Measurements from ENCODE around the gene DACT2. TPM values are rescaled to one million over a fixed set of nuclear protein-coding genes. Genes with fewer than 3 reads are reported as not detected.

The DACT2 gene
- total RNA-seq, 1 experiment from 2014 or later = not detected

DNA sequence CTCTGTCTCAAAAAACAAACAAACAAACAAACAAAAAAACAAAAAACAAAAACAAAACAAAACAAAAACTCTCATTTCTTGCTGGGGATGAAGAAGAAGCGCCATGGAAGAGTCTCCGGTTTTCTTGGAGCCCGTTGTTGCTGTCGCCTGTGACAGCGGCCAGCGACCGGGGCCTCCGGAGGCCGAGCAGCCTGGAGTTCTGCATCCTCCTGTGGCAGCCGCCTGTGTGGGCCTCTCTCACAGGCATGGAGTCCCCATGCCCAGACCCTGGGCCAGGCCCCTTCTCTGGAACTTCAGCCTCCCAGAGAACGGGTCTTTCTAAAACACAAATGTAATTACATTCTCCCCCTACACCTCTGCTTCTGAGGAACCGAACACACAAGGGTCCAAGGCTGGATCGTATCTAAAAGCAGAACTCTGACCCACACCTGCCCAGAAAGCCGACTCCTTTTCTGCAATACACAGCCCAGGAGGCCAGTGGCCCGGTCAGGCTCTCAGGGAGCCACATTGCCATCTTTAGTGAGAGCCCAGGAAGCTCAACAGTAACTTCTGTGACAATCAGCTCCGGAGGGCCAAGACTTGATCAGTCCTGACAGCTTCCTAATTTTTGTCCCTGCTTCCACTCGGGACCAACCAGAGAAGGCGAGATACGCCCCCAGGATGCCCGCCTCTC lies 18.5 kb downstream of the DACT2 start:
- no peaks in the 10 kb centered on the region for H3K4me1 ChIP-seq (ENCODE audit: low read length)
- H3K27ac ChIP-seq (ENCODE audit: low read length) = no peak overlapping the region
- no peaks in the 10 kb centered on the region for H3K9me2 ChIP-seq (replicated peaks; ENCODE audit: insufficient read depth, low read length)
- no peak overlapping the region for H3K4me2 ChIP-seq (ENCODE audit: low read depth, low read length, poor library complexity, severe bottlenecking)
- no peak overlapping the region for H3K9ac ChIP-seq (ENCODE audit: low read length)
- no peak overlapping the region for H2AFZ ChIP-seq (ENCODE audit: low read length)
- H3K36me3 ChIP-seq (ENCODE audit: insufficient read depth, low read length) = no peaks in the 10 kb centered on the region
- H4K20me1 ChIP-seq (ENCODE audit: insufficient read depth, low read depth, low read length) = no peaks in the 10 kb centered on the region
- H3K4me3 ChIP-seq (ENCODE audit: low read length) = no peak overlapping the region
- H3K79me2 ChIP-seq (ENCODE audit: low read length) = no peaks in the 10 kb centered on the region
- no peaks in the 10 kb centered on the region for H3K27me3 ChIP-seq (ENCODE audit: low read length)
- DNase-seq = no peak
- H3K9me3 ChIP-seq (ENCODE audit: low read length) = no peaks in the 10 kb centered on the region

- no peaks in the 10 kb centered on the region for H3K27me3 ChIP-seq (ENCODE audit: low read length)
- H3K79me2 ChIP-seq (ENCODE audit: low read length) = no peaks in the 10 kb centered on the region
- H3K9me2 ChIP-seq (replicated peaks; ENCODE audit: insufficient read depth, low read length) = no peaks in the 10 kb centered on the region
- H3K27ac ChIP-seq (ENCODE audit: low read length) = no peak overlapping the region
- H3K9me3 ChIP-seq (ENCODE audit: low read length) = no peaks in the 10 kb centered on the region
- no peaks in the 10 kb centered on the region for H3K4me1 ChIP-seq (ENCODE audit: low read length)
- H3K36me3 ChIP-seq (ENCODE audit: insufficient read depth, low read length) = no peaks in the 10 kb centered on the region
- H3K4me2 ChIP-seq (ENCODE audit: low read depth, low read length, poor library complexity, severe bottlenecking) = no peak overlapping the region
- H3K4me3 ChIP-seq (ENCODE audit: low read length) = no peak overlapping the region
- H3K9ac ChIP-seq (ENCODE audit: low read length) = no peak overlapping the region
- no peaks in the 10 kb centered on the region for H4K20me1 ChIP-seq (ENCODE audit: insufficient read depth, low read depth, low read length)
- H2AFZ ChIP-seq (ENCODE audit: low read length) = no peak overlapping the region
- no peak for DNase-seq
Measured at GRCh38 chr6:168299541-168300511, 19.8 kb downstream of the DACT2 start.

- DNase-seq = no peak
- Histone ChIP-seq H3K27ac (ENCODE audit: low read length) (no peak overlapping the region), H3K9me3 (ENCODE audit: low read length) (no peaks in the 10 kb centered on the region), H3K9me2 (replicated peaks; ENCODE audit: insufficient read depth, low read length) (no peaks in the 10 kb centered on the region), H3K27me3 (ENCODE audit: low read length) (no peaks in the 10 kb centered on the region), H3K9ac (ENCODE audit: low read length) (no peak overlapping the region), H3K79me2 (ENCODE audit: low read length) (no peaks in the 10 kb centered on the region), H2AFZ (ENCODE audit: low read length) (no peak overlapping the region), H3K4me3 (ENCODE audit: low read length) (no peak overlapping the region), H3K36me3 (ENCODE audit: insufficient read depth, low read length) (no peaks in the 10 kb centered on the region), H3K4me1 (ENCODE audit: low read length) (no peaks in the 10 kb centered on the region), H3K4me2 (ENCODE audit: low read depth, low read length, poor library complexity, severe bottlenecking) (no peak overlapping the region), H4K20me1 (ENCODE audit: insufficient read depth, low read depth, low read length) (no peaks in the 10 kb centered on the region)
Measured at GRCh38 chr6:168297643-168298042, 21.9 kb downstream of the DACT2 start.

DNA sequence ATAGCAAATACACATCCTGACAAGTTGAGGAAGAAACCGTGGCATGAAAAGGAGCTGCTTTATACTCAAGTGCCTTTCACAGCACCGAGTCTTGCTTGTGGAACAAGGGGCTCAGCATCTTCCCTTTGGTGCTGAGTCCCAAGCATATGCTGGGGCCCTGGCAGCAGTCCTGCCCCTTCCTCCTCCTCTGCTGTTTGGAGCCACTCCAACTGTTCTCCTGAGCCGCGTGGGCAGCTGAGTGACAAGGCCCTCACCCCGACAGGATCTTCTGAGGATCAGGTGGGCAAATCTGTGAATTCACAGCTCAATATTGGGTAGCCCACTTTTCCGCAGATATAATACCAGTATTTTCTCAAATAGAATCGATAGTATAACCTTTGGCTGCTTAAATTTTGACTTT lies 24.7 kb downstream of the DACT2 start:
- Histone ChIP-seq H3K9ac (ENCODE audit: low read length) (no peak overlapping the region), H3K4me2 (ENCODE audit: low read depth, low read length, poor library complexity, severe bottlenecking) (no peak overlapping the region), H4K20me1 (ENCODE audit: insufficient read depth, low read depth, low read length) (no peaks in the 10 kb centered on the region), H3K9me3 (ENCODE audit: low read length) (no peaks in the 10 kb centered on the region), H3K27me3 (ENCODE audit: low read length) (no peaks in the 10 kb centered on the region), H3K27ac (ENCODE audit: low read length) (no peak overlapping the region), H3K9me2 (replicated peaks; ENCODE audit: insufficient read depth, low read length) (no peaks in the 10 kb centered on the region), H2AFZ (ENCODE audit: low read length) (no peak overlapping the region), H3K4me1 (ENCODE audit: low read length) (no peaks in the 10 kb centered on the region), H3K36me3 (ENCODE audit: insufficient read depth, low read length) (no peaks in the 10 kb centered on the region), H3K4me3 (ENCODE audit: low read length) (no peak overlapping the region), H3K79me2 (ENCODE audit: low read length) (no peaks in the 10 kb centered on the region)
- DNase-seq = no peak

GRCh38 chr6:168293636-168294530 lies 25.7 kb downstream of the DACT2 start:
- no peak overlapping the region for H2AFZ ChIP-seq (ENCODE audit: low read length)
- no peaks in the 10 kb centered on the region for H3K4me1 ChIP-seq (ENCODE audit: low read length)
- no peak overlapping the region for H3K9ac ChIP-seq (ENCODE audit: low read length)
- DNase-seq = no peak
- H3K4me2 ChIP-seq (ENCODE audit: low read depth, low read length, poor library complexity, severe bottlenecking) = no peak overlapping the region
- no peaks in the 10 kb centered on the region for H3K79me2 ChIP-seq (ENCODE audit: low read length)
- H3K27me3 ChIP-seq (ENCODE audit: low read length) = no peaks in the 10 kb centered on the region
- H3K36me3 ChIP-seq (ENCODE audit: insufficient read depth, low read length) = no peaks in the 10 kb centered on the region
- H3K4me3 ChIP-seq (ENCODE audit: low read length) = no peak overlapping the region
- no peak overlapping the region for H3K27ac ChIP-seq (ENCODE audit: low read length)
- no peaks in the 10 kb centered on the region for H3K9me2 ChIP-seq (replicated peaks; ENCODE audit: insufficient read depth, low read length)
- H4K20me1 ChIP-seq (ENCODE audit: insufficient read depth, low read depth, low read length) = no peaks in the 10 kb centered on the region
- no peaks in the 10 kb centered on the region for H3K9me3 ChIP-seq (ENCODE audit: low read length)

- no peaks in the 10 kb centered on the region for H3K9me2 ChIP-seq (replicated peaks; ENCODE audit: insufficient read depth, low read length)
- no peaks in the 10 kb centered on the region for H4K20me1 ChIP-seq (ENCODE audit: insufficient read depth, low read depth, low read length)
- no peaks in the 10 kb centered on the region for H3K4me1 ChIP-seq (ENCODE audit: low read length)
- H3K4me2 ChIP-seq (ENCODE audit: low read depth, low read length, poor library complexity, severe bottlenecking) = no peak overlapping the region
- no peak overlapping the region for H3K4me3 ChIP-seq (ENCODE audit: low read length)
- H3K79me2 ChIP-seq (ENCODE audit: low read length) = no peaks in the 10 kb centered on the region
- no peak overlapping the region for H3K27ac ChIP-seq (ENCODE audit: low read length)
- H3K9me3 ChIP-seq (ENCODE audit: low read length) = no peaks in the 10 kb centered on the region
- H3K27me3 ChIP-seq (ENCODE audit: low read length) = no peaks in the 10 kb centered on the region
- no peak overlapping the region for H2AFZ ChIP-seq (ENCODE audit: low read length)
- no peaks in the 10 kb centered on the region for H3K36me3 ChIP-seq (ENCODE audit: insufficient read depth, low read length)
- H3K9ac ChIP-seq (ENCODE audit: low read length) = no peak overlapping the region
- DNase-seq = no peak
Measured at GRCh38 chr6:168292826-168293225, 26.8 kb downstream of the DACT2 start.

DNA sequence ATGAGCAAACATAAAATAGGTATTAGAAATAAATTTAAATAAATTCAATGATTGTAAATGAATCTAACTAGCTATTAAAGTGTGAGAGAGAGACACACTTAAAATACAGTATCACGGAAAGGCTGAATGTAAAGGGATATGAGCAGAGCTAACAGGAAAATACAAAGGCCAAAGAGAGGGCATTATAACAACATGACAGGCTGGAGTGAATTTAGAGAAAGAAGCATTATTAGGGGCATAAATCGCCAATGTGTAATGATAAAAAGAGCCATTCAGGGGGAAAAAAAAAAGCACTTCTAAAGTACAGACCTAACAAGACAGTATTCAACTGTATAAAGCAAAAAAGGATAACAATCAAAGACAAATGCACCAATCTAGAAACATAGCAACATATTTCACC lies 28.1 kb downstream of the DACT2 start:
- no peaks in the 10 kb centered on the region for H4K20me1 ChIP-seq (ENCODE audit: insufficient read depth, low read depth, low read length)

GRCh38 chr6:168290095-168290494 lies 29.5 kb downstream of the DACT2 start:
- H2AFZ ChIP-seq (ENCODE audit: low read length) = no peak overlapping the region
- H3K36me3 ChIP-seq (ENCODE audit: insufficient read depth, low read length) = no peaks in the 10 kb centered on the region
- no peak overlapping the region for H3K9ac ChIP-seq (ENCODE audit: low read length)
- H3K4me1 ChIP-seq (ENCODE audit: low read length) = no peaks in the 10 kb centered on the region
- no peaks in the 10 kb centered on the region for H3K9me3 ChIP-seq (ENCODE audit: low read length)
- H3K4me3 ChIP-seq (ENCODE audit: low read length) = no peak overlapping the region
- no peaks in the 10 kb centered on the region for H3K79me2 ChIP-seq (ENCODE audit: low read length)
- no peak overlapping the region for H3K27ac ChIP-seq (ENCODE audit: low read length)
- H4K20me1 ChIP-seq (ENCODE audit: insufficient read depth, low read depth, low read length) = no peaks in the 10 kb centered on the region
- H3K27me3 ChIP-seq (ENCODE audit: low read length) = no peaks in the 10 kb centered on the region
- H3K4me2 ChIP-seq (ENCODE audit: low read depth, low read length, poor library complexity, severe bottlenecking) = no peak overlapping the region
- no peak for DNase-seq
- no peaks in the 10 kb centered on the region for H3K9me2 ChIP-seq (replicated peaks; ENCODE audit: insufficient read depth, low read length)

More for the DNA sequence above, 28.1 kb downstream of the DACT2 start:
- no peaks in the 10 kb centered on the region for H3K79me2 ChIP-seq (ENCODE audit: low read length)
- DNase-seq = no peak
- no peak overlapping the region for H3K4me2 ChIP-seq (ENCODE audit: low read depth, low read length, poor library complexity, severe bottlenecking)
- no peaks in the 10 kb centered on the region for H3K9me2 ChIP-seq (replicated peaks; ENCODE audit: insufficient read depth, low read length)
- H3K4me1 ChIP-seq (ENCODE audit: low read length) = no peaks in the 10 kb centered on the region
- no peak overlapping the region for H3K4me3 ChIP-seq (ENCODE audit: low read length)
- no peaks in the 10 kb centered on the region for H3K36me3 ChIP-seq (ENCODE audit: insufficient read depth, low read length)
- no peaks in the 10 kb centered on the region for H3K27me3 ChIP-seq (ENCODE audit: low read length)
- no peaks in the 10 kb centered on the region for H3K9me3 ChIP-seq (ENCODE audit: low read length)
- H2AFZ ChIP-seq (ENCODE audit: low read length) = no peak overlapping the region
- no peak overlapping the region for H3K9ac ChIP-seq (ENCODE audit: low read length)
- no peak overlapping the region for H3K27ac ChIP-seq (ENCODE audit: low read length)
